ENCODE results near the gene COL26A1.

COL26A1 gene

DNA sequence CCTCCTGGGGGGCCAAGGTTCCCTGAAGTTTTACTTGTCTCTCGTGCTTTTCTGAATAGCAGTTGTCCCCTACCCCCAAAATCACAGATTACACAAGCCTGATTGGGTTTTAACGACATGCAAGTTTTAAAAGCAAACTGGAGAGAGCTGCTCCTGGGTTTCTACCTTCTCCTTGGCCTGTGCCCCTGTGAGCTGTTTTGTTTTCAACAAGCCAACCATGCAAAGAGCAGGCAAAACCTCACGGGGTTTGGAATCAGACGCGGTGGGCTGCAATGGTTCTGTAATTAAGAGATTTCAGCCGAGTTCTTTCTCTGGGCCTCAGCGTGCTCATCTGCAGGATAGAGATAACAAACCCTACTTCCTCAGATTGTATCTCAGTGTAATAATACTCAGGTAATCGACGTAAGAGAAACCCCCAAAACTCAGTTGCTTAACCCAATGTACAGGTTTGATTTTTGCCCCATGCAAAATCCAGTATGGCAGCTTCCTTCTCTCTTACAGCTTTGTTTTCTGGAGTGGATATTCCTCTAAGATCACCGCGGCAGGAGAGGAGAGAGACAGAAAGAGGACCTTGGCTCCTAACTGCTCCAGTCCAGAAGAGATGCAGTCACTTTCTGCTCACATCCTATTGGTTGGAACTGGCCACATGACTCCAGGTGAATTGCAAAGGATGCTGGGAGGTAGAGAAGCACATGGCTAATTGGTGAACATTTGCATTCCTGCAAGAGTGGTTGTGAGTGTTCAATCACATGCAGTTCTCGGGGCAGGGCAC, 224.4 kb downstream of the COL26A1 start:
- Histone ChIP-seq H3K27me3 (ENCODE audit: control insufficient read depth, insufficient read depth, low read length) (no peaks in the 10 kb centered on the region), H3K9ac (ENCODE audit: low read length) (no peak overlapping the region), H3K4me1 (ENCODE audit: control insufficient read depth, insufficient read depth, low read length) (peaks cover 10% of the 10 kb centered on the region), H3K4me3 (ENCODE audit: low read length) (no peak overlapping the region), H3K36me3 (ENCODE audit: control insufficient read depth, insufficient read depth, low read length) (no peaks in the 10 kb centered on the region), H3K9me3 (ENCODE audit: control insufficient read depth, low read length) (no peaks in the 10 kb centered on the region)

DNA sequence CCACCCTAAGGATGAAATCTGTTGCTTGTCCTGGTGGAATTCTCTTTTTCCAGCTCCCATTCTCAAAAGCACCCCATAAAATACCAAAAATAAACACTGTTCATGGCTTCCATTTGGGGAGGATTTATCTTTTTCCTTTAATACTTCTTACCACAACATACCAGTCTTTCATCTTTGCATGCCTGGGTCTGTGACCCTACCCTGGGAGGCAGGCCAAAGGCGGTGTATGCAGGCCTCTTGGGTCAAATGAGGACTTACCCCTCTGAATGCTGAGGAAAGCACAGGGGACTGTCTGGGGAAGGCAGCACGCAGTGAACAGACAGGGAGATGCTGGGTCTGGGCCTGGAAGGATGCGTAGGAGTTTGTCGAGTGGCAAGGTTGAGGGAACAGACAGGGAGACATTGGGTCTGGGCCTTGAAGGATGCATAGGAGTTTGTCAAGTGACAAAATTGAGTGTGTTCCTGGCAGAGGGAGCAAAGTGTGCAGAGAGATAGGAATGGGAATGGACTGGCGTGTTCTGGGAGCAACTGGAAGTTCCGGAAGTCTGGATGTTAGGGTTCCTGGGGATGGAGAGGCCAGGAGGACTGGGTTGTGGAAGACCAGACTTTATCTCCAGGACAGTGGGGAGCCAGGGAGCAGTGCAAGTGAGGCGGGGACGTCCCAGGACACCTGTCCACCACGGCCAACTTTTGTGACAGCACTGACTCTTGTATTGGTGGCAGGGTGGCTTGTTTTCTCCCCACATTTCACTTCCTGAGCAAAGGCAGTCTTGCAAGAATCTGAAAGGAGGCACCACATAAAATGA, 225.7 kb downstream of the COL26A1 start:
- H3K9me3 ChIP-seq (ENCODE audit: control insufficient read depth, low read length) = no peaks in the 10 kb centered on the region

DNA sequence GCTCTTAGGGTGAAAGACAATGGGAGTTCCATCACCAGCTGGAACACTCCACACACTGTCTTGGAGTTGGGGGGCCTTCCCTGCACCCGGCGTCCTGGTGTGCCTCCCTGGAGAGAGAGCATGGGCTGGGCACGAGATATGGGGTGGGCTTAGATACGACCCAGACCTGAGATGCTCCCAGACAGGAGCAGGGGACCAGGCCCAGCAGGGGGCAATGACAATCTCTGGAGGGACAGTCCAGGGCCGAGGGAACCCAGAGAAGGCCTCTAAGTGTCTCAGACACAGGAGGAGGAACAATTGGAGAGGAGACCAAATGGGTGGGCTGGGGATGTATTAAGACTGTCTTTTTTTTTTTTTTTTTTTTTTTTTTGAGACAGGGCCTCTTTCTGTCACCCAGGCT, 226.4 kb downstream of the COL26A1 start:
- H3K9ac ChIP-seq (ENCODE audit: low read length) = no peak overlapping the region
- peaks cover 10% of the 10 kb centered on the region for H3K4me1 ChIP-seq (ENCODE audit: control insufficient read depth, insufficient read depth, low read length)
- no peak overlapping the region for H3K4me3 ChIP-seq (ENCODE audit: low read length)
- H3K9me3 ChIP-seq (ENCODE audit: control insufficient read depth, low read length) = no peaks in the 10 kb centered on the region
- H3K27me3 ChIP-seq (ENCODE audit: control insufficient read depth, insufficient read depth, low read length) = no peaks in the 10 kb centered on the region
- H3K36me3 ChIP-seq (ENCODE audit: control insufficient read depth, insufficient read depth, low read length) = no peaks in the 10 kb centered on the region

More for the DNA sequence above, 225.7 kb downstream of the COL26A1 start:
- no peaks in the 10 kb centered on the region for H3K27me3 ChIP-seq (ENCODE audit: control insufficient read depth, insufficient read depth, low read length)
- no peak overlapping the region for H3K9ac ChIP-seq (ENCODE audit: low read length)
- H3K4me1 ChIP-seq (ENCODE audit: control insufficient read depth, insufficient read depth, low read length) = peaks cover 10% of the 10 kb centered on the region
- no peak overlapping the region for H3K4me3 ChIP-seq (ENCODE audit: low read length)
- H3K36me3 ChIP-seq (ENCODE audit: control insufficient read depth, insufficient read depth, low read length) = no peaks in the 10 kb centered on the region

DNA sequence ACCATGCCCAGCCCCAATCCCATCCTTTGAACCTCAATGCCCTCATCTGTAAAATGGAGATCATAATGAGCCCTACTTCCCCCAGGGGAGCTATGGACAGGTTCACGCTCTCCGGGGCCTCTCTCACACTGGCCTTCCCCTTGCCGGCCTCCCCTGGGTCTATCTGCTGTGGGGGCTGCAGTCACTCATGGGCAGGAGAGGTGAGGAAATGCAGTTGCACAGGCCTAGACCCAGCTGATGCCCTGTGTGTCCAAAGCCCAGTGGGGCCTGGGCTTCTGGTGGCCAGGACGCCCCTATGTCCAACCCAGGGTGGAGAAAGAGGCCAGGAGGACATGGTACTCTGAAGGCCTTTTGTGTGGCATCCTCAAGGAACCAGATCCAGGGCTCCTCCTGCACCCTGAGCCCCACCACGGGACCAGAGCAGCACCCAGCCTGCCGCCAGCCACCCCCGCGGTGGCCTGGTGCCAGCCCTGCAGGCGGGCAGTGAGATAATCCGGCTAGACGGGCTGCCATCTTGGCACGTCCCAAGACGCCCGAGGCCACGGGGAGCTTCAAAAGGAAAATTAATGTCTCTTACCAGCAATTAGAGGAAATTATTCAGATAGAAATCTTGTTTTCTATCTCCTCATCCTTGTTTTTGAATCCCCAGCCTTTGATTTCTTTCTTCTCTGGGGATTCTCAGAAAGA, 227.4 kb downstream of the COL26A1 start:
- H3K36me3 ChIP-seq (ENCODE audit: control insufficient read depth, insufficient read depth, low read length) = no peaks in the 10 kb centered on the region
- H3K4me1 ChIP-seq (ENCODE audit: control insufficient read depth, insufficient read depth, low read length) = peaks cover 6% of the 10 kb centered on the region
- H3K27me3 ChIP-seq (ENCODE audit: control insufficient read depth, insufficient read depth, low read length) = no peaks in the 10 kb centered on the region
- H3K9ac ChIP-seq (ENCODE audit: low read length) = no peak overlapping the region
- H3K4me3 ChIP-seq (ENCODE audit: low read length) = no peak overlapping the region
- no peaks in the 10 kb centered on the region for H3K9me3 ChIP-seq (ENCODE audit: control insufficient read depth, low read length)

GRCh38 chr7:101590663-101591435, 228.2 kb downstream of the COL26A1 start:
- no peaks in the 10 kb centered on the region for H3K36me3 ChIP-seq (ENCODE audit: control insufficient read depth, insufficient read depth, low read length)
- no peak overlapping the region for H3K9ac ChIP-seq (ENCODE audit: low read length)
- no peaks in the 10 kb centered on the region for H3K9me3 ChIP-seq (ENCODE audit: control insufficient read depth, low read length)
- no peaks in the 10 kb centered on the region for H3K27me3 ChIP-seq (ENCODE audit: control insufficient read depth, insufficient read depth, low read length)
- H3K4me3 ChIP-seq (ENCODE audit: low read length) = no peak overlapping the region
- peaks cover 4% of the 10 kb centered on the region for H3K4me1 ChIP-seq (ENCODE audit: control insufficient read depth, insufficient read depth, low read length)

DNA sequence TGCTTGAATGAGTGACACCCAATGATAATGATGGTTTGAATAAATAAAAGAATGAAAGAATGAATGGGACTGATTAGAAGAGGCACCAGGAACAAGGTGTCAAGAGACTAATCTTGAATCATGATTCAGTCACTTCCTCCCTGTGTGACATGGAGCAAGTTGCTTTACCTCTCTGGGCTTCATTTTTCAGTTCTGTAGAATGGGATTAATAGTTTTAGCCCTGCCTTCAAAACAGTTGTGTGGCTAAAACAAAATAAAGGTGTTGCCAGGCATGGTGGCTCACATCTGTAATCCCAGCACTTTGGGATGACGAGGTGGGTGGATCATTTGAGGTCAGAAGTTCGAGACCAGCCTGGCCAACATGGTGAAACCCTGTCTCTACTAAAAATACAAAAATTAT, 228.8 kb downstream of the COL26A1 start:
- Histone ChIP-seq H3K4me1 (ENCODE audit: control insufficient read depth, insufficient read depth, low read length) (no peaks in the 10 kb centered on the region), H3K9ac (ENCODE audit: low read length) (no peak overlapping the region), H3K27me3 (ENCODE audit: control insufficient read depth, insufficient read depth, low read length) (no peaks in the 10 kb centered on the region), H3K36me3 (ENCODE audit: control insufficient read depth, insufficient read depth, low read length) (no peaks in the 10 kb centered on the region), H3K9me3 (ENCODE audit: control insufficient read depth, low read length) (no peaks in the 10 kb centered on the region), H3K4me3 (ENCODE audit: low read length) (no peak overlapping the region)

DNA sequence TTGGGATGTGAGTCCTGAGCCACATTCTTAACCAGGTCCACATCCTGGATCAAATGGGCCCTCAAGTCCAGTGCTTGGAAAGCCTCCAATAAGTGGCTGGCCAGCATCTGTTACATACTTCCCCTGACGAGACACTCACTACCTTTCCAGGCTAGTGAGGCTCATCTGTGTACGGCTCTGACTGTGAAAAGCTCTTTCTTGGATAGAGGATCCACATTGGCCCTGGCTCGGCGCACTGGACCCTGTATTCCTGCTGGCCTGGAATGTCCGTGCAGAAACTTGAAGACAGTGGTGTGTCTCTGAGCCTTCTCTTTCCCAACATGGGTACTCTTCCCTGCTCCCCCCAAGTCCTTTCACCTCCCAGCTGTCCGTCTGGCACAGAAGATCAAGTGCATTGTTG, 230.9 kb downstream of the COL26A1 start:
- no peaks in the 10 kb centered on the region for H3K27me3 ChIP-seq (ENCODE audit: control insufficient read depth, insufficient read depth, low read length)
- H3K4me3 ChIP-seq (ENCODE audit: low read length) = no peak overlapping the region
- H3K4me1 ChIP-seq (ENCODE audit: control insufficient read depth, insufficient read depth, low read length) = peaks cover 13% of the 10 kb centered on the region
- no peaks in the 10 kb centered on the region for H3K36me3 ChIP-seq (ENCODE audit: control insufficient read depth, insufficient read depth, low read length)
- H3K9me3 ChIP-seq (ENCODE audit: control insufficient read depth, low read length) = no peaks in the 10 kb centered on the region
- H3K9ac ChIP-seq (ENCODE audit: low read length) = no peak overlapping the region

DNA sequence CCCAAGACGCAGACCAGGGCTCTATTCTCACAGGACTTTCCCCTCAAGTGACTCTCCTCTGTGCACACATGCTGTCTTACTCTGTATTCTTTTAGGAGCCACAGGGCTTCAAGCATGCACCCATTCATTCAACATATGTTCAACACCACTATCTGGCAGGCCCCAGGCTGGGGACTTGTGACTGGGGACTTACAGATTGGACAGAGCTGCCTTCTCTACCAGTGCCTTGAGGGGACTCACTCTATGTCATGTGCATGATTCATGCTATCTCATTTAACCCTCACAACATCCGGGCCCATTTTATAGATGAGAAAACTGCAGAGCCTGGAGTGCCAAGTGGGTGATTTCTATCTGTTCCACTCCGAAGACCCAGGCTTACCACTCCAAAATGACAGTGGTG, 232.1 kb downstream of the COL26A1 start:
- Histone ChIP-seq H3K9me3 (ENCODE audit: control insufficient read depth, low read length) (no peaks in the 10 kb centered on the region), H3K27me3 (ENCODE audit: control insufficient read depth, insufficient read depth, low read length) (no peaks in the 10 kb centered on the region), H3K4me3 (ENCODE audit: low read length) (no peak overlapping the region), H3K9ac (ENCODE audit: low read length) (no peak overlapping the region), H3K36me3 (ENCODE audit: control insufficient read depth, insufficient read depth, low read length) (no peaks in the 10 kb centered on the region), H3K4me1 (ENCODE audit: control insufficient read depth, insufficient read depth, low read length) (peaks cover 21% of the 10 kb centered on the region)

DNA sequence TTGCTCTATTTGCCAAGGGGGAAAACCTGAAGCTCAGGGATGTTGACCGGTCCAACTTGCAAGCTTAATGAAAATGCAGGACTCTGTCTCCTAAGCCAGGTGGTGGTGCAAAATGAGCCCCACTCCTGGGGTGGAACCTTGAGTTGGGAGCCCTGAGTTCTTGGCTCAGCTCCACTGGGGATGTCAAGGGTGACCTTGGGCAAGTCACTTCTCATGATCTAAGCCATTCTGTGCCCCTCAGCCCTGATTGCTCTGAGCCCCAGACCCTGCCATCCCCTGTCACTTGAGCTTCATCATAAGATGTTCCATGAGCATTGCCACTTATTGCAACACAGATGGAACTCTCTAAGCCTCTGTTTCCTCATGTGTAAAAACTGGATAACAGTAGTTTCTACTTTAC, 232.6 kb downstream of the COL26A1 start:
- Histone ChIP-seq H3K9ac (ENCODE audit: low read length) (no peak overlapping the region), H3K36me3 (ENCODE audit: control insufficient read depth, insufficient read depth, low read length) (no peaks in the 10 kb centered on the region), H3K27me3 (ENCODE audit: control insufficient read depth, insufficient read depth, low read length) (no peaks in the 10 kb centered on the region), H3K4me1 (ENCODE audit: control insufficient read depth, insufficient read depth, low read length) (peaks cover 21% of the 10 kb centered on the region), H3K4me3 (ENCODE audit: low read length) (no peak overlapping the region), H3K9me3 (ENCODE audit: control insufficient read depth, low read length) (no peaks in the 10 kb centered on the region)

DNA sequence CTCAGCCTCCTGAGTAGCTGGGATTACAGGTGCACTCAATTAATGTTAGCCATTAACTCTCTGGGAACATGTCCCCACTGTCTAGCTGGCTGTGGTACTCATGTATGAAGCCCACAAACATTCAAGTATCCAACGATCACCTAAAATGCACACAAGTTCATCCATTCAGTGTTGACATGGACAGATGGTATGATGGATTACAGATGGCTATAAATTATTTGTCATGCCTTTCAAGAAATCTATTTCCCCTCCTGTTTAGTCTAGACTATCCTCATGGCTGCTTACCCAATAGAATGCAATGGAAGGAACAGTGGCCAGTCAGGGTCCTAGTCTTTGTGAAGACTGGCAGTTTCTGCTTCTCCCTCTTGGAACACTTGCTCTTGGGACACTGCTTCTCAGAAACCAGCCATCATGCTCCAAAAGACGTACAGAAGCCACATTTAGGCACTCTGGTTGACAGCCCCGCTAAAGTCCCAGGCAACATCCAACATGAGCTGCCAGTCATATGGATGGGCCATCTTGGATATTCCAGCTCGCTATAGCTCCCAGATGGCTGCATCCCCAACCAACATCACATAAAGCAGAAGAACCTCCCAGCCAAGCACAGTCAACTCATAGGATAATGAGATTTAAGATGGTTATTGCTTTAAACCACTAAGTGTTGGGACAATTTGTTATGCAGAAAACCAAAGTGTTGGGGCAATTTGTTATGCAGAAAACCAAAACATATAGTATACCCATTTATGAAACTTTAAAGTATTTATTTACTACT, 233.3 kb downstream of the COL26A1 start:
- no peak overlapping the region for H3K9ac ChIP-seq (ENCODE audit: low read length)
- no peak overlapping the region for H3K4me3 ChIP-seq (ENCODE audit: low read length)
- H3K4me1 ChIP-seq (ENCODE audit: control insufficient read depth, insufficient read depth, low read length) = peaks cover 21% of the 10 kb centered on the region
- H3K27me3 ChIP-seq (ENCODE audit: control insufficient read depth, insufficient read depth, low read length) = no peaks in the 10 kb centered on the region
- H3K36me3 ChIP-seq (ENCODE audit: control insufficient read depth, insufficient read depth, low read length) = no peaks in the 10 kb centered on the region
- H3K9me3 ChIP-seq (ENCODE audit: control insufficient read depth, low read length) = no peaks in the 10 kb centered on the region

DNA sequence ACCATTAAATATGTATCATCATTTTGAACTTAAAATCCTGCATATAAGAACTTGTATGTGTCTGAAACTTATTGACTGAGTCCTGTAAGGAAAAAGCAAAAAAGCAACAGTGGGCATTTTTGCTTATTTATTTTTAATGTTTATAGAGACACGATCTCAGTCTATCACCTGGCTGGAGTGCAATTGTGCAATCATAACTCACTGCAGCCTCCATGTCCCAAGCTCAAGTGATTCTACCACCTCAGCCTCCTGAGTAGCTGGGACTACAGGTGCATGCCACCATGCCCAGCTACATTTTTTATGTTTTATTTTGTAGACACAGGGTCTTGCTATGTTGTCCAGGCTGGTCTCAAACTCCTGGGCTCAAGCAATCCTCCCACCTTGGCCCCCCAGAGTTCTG, 234.2 kb downstream of the COL26A1 start:
- Histone ChIP-seq H3K9me3 (ENCODE audit: control insufficient read depth, low read length) (no peaks in the 10 kb centered on the region), H3K27me3 (ENCODE audit: control insufficient read depth, insufficient read depth, low read length) (no peaks in the 10 kb centered on the region), H3K4me3 (ENCODE audit: low read length) (no peak overlapping the region), H3K9ac (ENCODE audit: low read length) (no peak overlapping the region), H3K4me1 (ENCODE audit: control insufficient read depth, insufficient read depth, low read length) (peaks cover 23% of the 10 kb centered on the region), H3K36me3 (ENCODE audit: control insufficient read depth, insufficient read depth, low read length) (no peaks in the 10 kb centered on the region)
